HG03521 (cell line): ENCODE measurements around the gene SCD.

ENCODE experiments used
- ATAC-seq: cut with Tn5 transposase; IDR thresholded peaks from one replicate; pipeline ENCODE4 v1.9.1; 2021; ENCODE audit warnings: mild to moderate bottlenecking, moderate library complexity; ENCODE audit not compliant: unreplicated experiment

Gene SCD

DNA sequence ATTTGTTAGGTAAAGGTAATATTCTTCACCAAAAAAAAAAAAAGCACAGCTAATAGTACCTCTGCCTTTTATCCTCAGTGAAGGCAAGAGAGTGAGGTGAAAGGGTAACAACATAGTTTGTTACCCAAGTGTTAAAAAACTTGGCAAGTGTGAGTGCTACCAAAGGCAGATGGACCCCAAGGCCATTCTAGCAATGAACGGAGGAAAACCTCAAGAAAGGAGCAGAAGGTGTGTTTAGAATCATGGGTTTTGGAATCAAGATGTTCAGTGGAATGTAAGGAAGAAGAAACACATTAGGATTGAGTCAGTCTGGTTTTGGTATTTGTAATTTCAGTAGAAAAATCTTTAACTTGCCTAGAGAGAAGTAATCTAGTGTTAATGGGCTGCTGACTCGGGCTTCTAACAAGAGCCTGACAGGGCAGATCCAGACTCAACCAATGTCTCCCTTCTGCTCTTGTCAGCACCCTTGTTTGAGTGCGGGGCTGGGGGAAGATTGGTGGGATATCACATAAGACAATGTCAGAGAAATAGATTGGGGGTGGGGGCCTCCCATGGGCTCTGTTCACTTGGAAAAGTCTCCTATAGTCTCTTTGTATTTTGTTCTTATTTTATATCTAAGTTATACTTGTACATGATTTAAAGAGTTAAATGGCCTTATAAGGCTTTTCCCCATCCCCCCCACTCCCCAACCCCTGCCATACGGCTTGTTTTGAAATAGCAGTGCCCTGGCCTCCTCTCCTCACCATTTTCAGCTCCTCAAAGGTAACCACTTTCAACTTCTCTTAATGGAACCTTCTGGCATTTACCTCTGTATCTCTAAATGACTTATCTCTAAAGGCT, 44.4 kb downstream of the SCD start:
- no peak for ATAC-seq

- no peak for ATAC-seq
Measured at GRCh38 chr10:100392686-100393003, 45.6 kb downstream of the SCD start.

DNA sequence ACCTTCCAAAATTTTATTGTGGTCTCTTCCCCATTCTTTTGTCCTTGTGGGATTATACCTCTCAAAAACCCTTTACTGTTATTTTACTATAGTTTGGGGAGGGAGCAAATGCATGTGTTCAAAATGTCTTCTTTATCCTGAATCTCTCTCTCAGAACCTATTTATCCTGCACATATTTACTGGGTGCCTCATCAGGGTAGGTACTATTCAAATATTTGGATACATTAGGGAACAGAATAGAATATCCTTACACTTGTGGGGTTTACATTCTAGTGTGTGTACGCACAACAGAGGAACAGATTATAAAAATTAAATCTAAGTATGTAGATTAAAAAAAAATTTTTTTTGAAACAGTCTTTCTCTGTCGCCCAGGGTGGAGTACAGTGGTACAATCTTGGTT, 48.6 kb downstream of the SCD start:
- no peak for ATAC-seq

- ATAC-seq = no peak
Measured at GRCh38 chr10:100396605-100397004, 49.6 kb downstream of the SCD start.

DNA sequence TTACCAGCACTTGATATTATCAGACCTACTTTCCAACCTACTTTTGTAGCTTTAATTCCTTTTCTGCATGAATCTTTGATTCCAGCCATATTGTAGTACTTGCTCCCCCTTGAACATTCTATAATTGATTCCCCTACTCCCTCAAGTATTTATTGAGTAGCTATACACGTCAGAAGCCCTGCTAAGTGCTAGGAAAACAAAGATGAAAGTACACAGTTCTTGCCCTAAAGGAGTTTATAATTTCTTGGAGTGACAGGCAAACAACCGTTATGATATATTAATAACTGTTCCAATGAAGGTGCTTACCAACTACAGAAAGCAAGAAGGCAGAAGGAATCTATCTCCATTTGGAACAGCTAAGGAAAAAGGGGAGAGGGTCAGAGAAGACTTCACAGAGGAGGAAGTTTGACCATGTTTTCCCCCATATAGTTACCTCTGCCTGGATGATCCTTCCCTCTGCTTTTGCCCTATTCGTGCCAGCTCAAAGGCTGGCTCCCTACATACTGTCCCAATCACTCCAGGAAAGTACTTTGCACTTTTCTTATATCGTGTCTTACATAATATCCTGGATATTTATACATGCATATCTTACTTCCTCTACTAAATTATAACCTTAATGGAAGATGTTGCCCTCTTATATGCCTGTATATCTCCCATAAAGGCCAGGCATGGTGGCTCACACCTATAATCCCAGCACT, 54.7 kb downstream of the SCD start:
- ATAC-seq = no peak

DNA sequence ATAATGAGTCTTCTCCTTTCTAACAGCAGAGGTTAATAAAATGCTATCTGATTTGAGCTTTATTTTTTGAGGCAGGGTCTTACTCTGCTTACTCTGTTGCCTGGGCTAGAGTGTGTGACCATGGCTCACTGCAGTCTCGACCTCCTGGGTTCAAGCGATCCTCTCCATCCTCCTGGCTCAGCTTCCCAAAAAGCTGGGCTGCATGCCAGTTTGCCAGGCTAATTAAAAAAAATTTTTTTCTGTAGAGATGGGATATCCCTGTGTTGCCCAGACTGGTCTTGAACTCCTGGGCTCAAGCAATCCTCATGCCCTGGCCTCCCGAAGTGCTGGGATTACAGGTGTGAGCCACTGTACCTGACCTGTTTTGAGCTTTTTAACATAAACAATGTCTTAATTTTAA, 56.7 kb downstream of the SCD start:
- no peak for ATAC-seq

DNA sequence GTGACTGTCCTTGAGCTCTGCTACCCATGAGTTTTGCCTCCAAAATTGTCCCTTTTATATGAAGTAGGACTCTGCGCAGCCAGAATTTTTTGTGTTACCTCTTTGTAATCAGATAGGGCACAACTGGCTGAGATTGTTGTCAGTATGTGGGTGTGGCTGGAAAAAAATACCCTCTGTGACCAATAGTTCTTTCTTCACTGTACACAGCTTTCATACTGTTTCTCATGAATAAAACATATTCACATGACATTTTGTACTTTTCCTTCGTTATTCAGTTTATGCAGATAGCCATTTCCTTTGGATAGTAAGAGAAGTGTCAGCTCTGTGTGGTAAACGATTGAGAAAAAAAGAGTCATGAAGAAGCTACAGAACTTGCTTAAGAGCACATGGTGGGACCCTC, 66.1 kb downstream of the SCD start:
- ATAC-seq = no peak
